GM12878 (cell line): Measurements from ENCODE around the gene JDP2. TPM values are rescaled to one million over a fixed set of nuclear protein-coding genes. Genes with fewer than 3 reads are reported as not detected.

Experiments used
- ATAC-seq: fragments of 200-7000 bp; cut with Tn5 transposase; 3 replicates; pipeline ENCODE4 v1.9.1; 2020; ENCODE audit warnings: mild to moderate bottlenecking, moderate library complexity
- BruUV-seq: library from RNA; stranded (reverse); fragments of 400-500 nt; replicated peaks from 2 replicates; lab custom pipeline; 2021; lab: Mats Ljungman, UMichigan
- CTCF ChIA-PET: fragments of 300-600 bp; sonication (Branson Sonifier 250); formaldehyde crosslinking; extraction: SDS; loops from one replicate; lab custom pipeline; 2021; ENCODE audit warnings: inconsistent platforms; lab: Yijun Ruan, JAX
- POLR2A ChIA-PET: fragments of 350-600 bp; formaldehyde crosslinking; extraction: SDS; loops from one replicate; lab custom pipeline; 2021; ENCODE audit warnings: inconsistent platforms; lab: Charles Lee
- RAD21 ChIA-PET: fragments of 300-600 bp; sonication (Branson Sonifier 250); formaldehyde crosslinking; loops from one replicate; lab custom pipeline; 2023; ENCODE audit warnings: antibody characterized with exemption; ENCODE audit not compliant: unreplicated experiment; lab: Charles Lee
- SMC1A ChIA-PET: fragments of 300-600 bp; sonication (Branson Sonifier 250); formaldehyde crosslinking; loops from one replicate; lab custom pipeline; 2023; ENCODE audit not compliant: unreplicated experiment, uncharacterized antibody; lab: Charles Lee
- DNase-seq: peaks from one replicate; pipeline ENCODE4 v3.0.0-alpha.2; 2011; ENCODE audit warnings: low read depth, low spot score
- FAIRE-seq: peaks from 3 replicates; lab custom pipeline; 2011; peaks lifted over from hg19 to GRCh38; lab: Jason Lieb, UNC
- H2AFZ ChIP-seq: 2 replicates; pipeline ENCODE4 v1.6.0; 2011; ENCODE audit warnings: low read depth, low read length, control low read depth; ENCODE audit not compliant: control insufficient read depth
- H3K27ac ChIP-seq: 2 replicates; pipeline ENCODE4 v1.5.1; 2011; ENCODE audit warnings: control low read depth; ENCODE audit not compliant: control insufficient read depth, insufficient read depth
- H3K27me3 ChIP-seq, 2 experiments: replicated peaks in 1 of 2; 2 replicates each; pipeline versions ENCODE4 v1.6.0 to v1.6.1; 2011; ENCODE audit warnings: low read length in 1 of 2; ENCODE audit not compliant: control insufficient read depth in 2 of 2, insufficient read depth in 2 of 2
- H3K36me3 ChIP-seq, 2 experiments: 2 replicates each; pipeline ENCODE4 v1.5.1; 2011; ENCODE audit warnings: low read length in 1 of 2; ENCODE audit not compliant: control insufficient read depth in 2 of 2, insufficient read depth in 2 of 2
- H3K4me1 ChIP-seq: 2 replicates; pipeline ENCODE4 v1.6.1; 2011; ENCODE audit warnings: mild to moderate bottlenecking, low read length, moderate library complexity, mixed read lengths; ENCODE audit not compliant: control insufficient read depth, insufficient read depth
- H3K4me2 ChIP-seq: 2 replicates; pipeline ENCODE4 v1.6.0; 2011; ENCODE audit warnings: control low read depth; ENCODE audit not compliant: control insufficient read depth, insufficient read depth
- H3K4me3 ChIP-seq: fragments of 200-600 bp; sonication (generic); 2 replicates; pipeline ENCODE4 v1.5.1; 2016
- H3K79me2 ChIP-seq: 2 replicates; pipeline ENCODE4 v1.6.0; 2011; ENCODE audit warnings: low read length; ENCODE audit not compliant: control insufficient read depth, insufficient read depth
- H3K9ac ChIP-seq: 2 replicates; pipeline ENCODE4 v1.8.0; 2011; ENCODE audit warnings: low read length, control low read depth, mixed read lengths; ENCODE audit not compliant: control insufficient read depth, insufficient read depth
- H3K9me3 ChIP-seq: replicated peaks from 3 replicates; pipeline ENCODE4 v1.5.1; 2011; ENCODE audit warnings: mild to moderate bottlenecking, low read length; ENCODE audit not compliant: control insufficient read depth, insufficient read depth
- H4K20me1 ChIP-seq: 2 replicates; pipeline ENCODE4 v1.6.0; 2011; ENCODE audit not compliant: control insufficient read depth, insufficient read depth
- BCL11A ChIP-seq: IDR thresholded peaks from 2 replicates; pipeline ENCODE4 v1.6.1; 2011; ENCODE audit warnings: low read depth, low read length
- BRCA1 ChIP-seq: IDR thresholded peaks from 2 replicates; pipeline ENCODE4 v1.6.1; 2011; ENCODE audit warnings: low read depth, low read length, improper control_type of control experiment
- KAT2A ChIP-seq: conservative IDR thresholded peaks from 2 replicates; pipeline ENCODE4 v1.6.1; 2011; ENCODE audit warnings: low read depth, low read length; ENCODE audit not compliant: control insufficient read depth
- PAX8 ChIP-seq: fragments of 450-650 bp; IDR thresholded peaks from 2 replicates; pipeline ENCODE4 v1.6.1; 2017; ENCODE audit warnings: mild to moderate bottlenecking, moderate library complexity
- RAD51 ChIP-seq: fragments of 450-650 bp; IDR thresholded peaks from 2 replicates; pipeline ENCODE4 v1.6.1; 2016; ENCODE audit warnings: moderate library complexity, mild to moderate bottlenecking, inconsistent platforms
- SIN3A ChIP-seq: IDR thresholded peaks from 2 replicates; pipeline ENCODE4 v1.6.1; 2012; ENCODE audit warnings: low read depth, low read length, improper control_type of control experiment
- SIX5 ChIP-seq: IDR thresholded peaks from 2 replicates; pipeline ENCODE4 v1.6.1; 2011; ENCODE audit warnings: mild to moderate bottlenecking, low read depth, low read length, moderate library complexity; ENCODE audit not compliant: severe bottlenecking
- SMAD1 ChIP-seq: fragments of 450-650 bp; IDR thresholded peaks from 2 replicates; pipeline ENCODE4 v1.6.1; 2018; ENCODE audit warnings: mild to moderate bottlenecking, low read depth; ENCODE audit not compliant: partially characterized antibody
- SPI1 ChIP-seq: IDR thresholded peaks from 2 replicates; pipeline ENCODE4 v1.6.1; 2011; ENCODE audit warnings: low read depth, mild to moderate bottlenecking, low read length, moderate library complexity, borderline replicate concordance; ENCODE audit not compliant: insufficient read depth
- SUZ12 ChIP-seq: fragments of 200-600 bp; sonication (generic); IDR thresholded peaks from one replicate; pipeline ENCODE4 v1.6.1; 2018; ENCODE audit warnings: antibody characterized with exemption, mild to moderate bottlenecking; ENCODE audit not compliant: unreplicated experiment
- TBL1XR1 ChIP-seq: IDR thresholded peaks from 2 replicates; pipeline ENCODE4 v1.6.1; 2012; ENCODE audit warnings: low read depth, low read length, improper control_type of control experiment
- TCF7 ChIP-seq: IDR thresholded peaks from 2 replicates; pipeline ENCODE4 v1.6.1; 2014; ENCODE audit warnings: antibody characterized with exemption, borderline replicate concordance
- WRNIP1 ChIP-seq: IDR thresholded peaks from 2 replicates; pipeline ENCODE4 v1.6.1; 2011; ENCODE audit warnings: low read depth, low read length, improper control_type of control experiment, borderline replicate concordance
- ZNF384 ChIP-seq: IDR thresholded peaks from 2 replicates; pipeline ENCODE4 v1.6.1; 2012; ENCODE audit warnings: low read depth, mild to moderate bottlenecking, low read length, improper control_type of control experiment, borderline replicate concordance
- ZZZ3 ChIP-seq: IDR thresholded peaks from 2 replicates; pipeline ENCODE4 v1.6.1; 2011; ENCODE audit warnings: low read depth; ENCODE audit not compliant: control insufficient read depth, insufficient read length
- WGBS: methylation state at CpG from one replicate; pipeline ENCODE4 v1.1.6; 2016; ENCODE audit warnings: low lambda C conversion rate; ENCODE audit not compliant: insufficient replicate concordance, insufficient coverage; ENCODE audit errors: missing lambda C conversion rate; 5-methylcytosine and 5-hydroxymethylcytosine counted together
- in situ Hi-C: fragments of 300-500 bp; cut with MboI; formaldehyde crosslinking; loops from 9 replicates; pipeline ENCODE4 v1.14.3; 2018; ENCODE audit warnings: mixed read lengths
- intact Hi-C: fragments of 100-400 bp; cut with micrococcal nuclease; formaldehyde crosslinking; loops from one replicate; pipeline ENCODE4 v1.14.2; 2022; ENCODE audit not compliant: unreplicated experiment
- polyA plus RNA-seq, 11 experiments: library from polyadenylated mRNA; depleted of rRNA in 4 of 11; unstranded in 6 of 11; stranded (reverse) in 5 of 11; fragments of >200 nt; fragmentation: Nextera tagmentation in 4 of 11; fragmentation: Illumina TruSeq in 1 of 11; extraction: Ambion mirVana in 4 of 11; extraction: Trizol in 1 of 11; gene quantifications; 1 replicate in 1 of 11; 2 replicates in 10 of 11; pipeline versions ENCODE4 v1.2.1 to v1.2.3, GENCODE V29; 2011 to 2016; ENCODE audit warnings: inconsistent platforms in 2 of 11, missing spikeins in 2 of 11, low read depth in 1 of 11
- total RNA-seq, 4 experiments: library from RNA; depleted of rRNA in 3 of 4; stranded (reverse); fragments of >200 nt in 3 of 4; fragmentation: Illumina TruSeq in 1 of 4; extraction: Trizol in 1 of 4; gene quantifications; 2 replicates each; pipeline versions ENCODE4 v1.2.1 to v1.2.3, GENCODE V29; 2013 to 2021

JDP2 gene
- total and polyA plus RNA-seq, 10 of the 15 experiments (the other 5 are each of a cell fraction or from before 2014, with no cell fraction given): 0.71 to 21.3 (median 11.2) TPM

DNA sequence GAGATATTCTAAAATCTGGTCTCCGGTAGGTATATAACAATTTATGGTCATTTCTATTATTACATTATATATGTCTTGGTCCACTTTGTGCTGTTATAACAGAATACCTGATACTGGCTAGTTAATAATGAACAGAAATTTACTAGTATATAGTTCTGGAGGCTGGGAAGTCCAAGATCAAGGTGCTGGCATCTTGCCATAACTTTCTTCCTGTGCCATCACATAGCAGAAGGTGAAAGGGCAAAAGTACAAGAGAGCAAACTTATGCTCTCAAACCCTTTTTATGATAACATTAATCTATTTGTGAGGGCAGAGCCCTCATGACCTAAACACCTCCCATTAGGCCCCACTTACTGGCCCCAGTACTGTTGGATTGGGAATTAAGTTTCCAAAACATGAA lies 76.6 kb downstream of the JDP2 start:
- SMC1A ChIA-PET: interaction anchor here (1.5 kb wide), 1 partner anchor 20 kb away, joined by 4 read pairs; no protein-coding TSS in a partner anchor

DNA sequence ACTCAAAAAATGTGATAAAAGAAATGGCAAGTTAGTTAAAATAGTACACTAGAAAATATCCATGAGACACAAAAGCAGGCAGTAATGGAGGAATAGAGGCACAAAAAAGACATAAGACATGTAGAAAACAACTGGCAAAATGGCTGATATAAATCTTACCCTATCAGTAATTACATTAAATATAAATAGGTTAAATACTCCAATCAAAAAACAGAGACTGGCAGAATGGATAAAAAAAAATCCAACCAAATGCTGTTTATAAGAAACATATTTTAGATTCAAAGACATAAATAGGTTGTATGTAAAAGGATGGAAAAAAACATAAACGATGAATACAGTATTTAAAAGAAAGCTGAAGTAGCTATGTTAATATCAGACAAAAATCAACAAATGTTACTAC lies 79.1 kb downstream of the JDP2 start:
- Histone ChIP-seq H3K27ac (no peak overlapping the region), H3K9me3 (peaks cover 13% of the 10 kb centered on the region), H3K4me3 (no peak overlapping the region), H3K4me1 (peaks cover 6% of the 10 kb centered on the region; the same call in 1 of the 2 replicates), H3K4me2 (no peak overlapping the region), H3K36me3 (no peaks in the 10 kb centered on the region), H3K9ac (no peak overlapping the region), H3K27me3 (no peaks in the 10 kb centered on the region), H2AFZ (no peak overlapping the region), H3K79me2 (no peaks in the 10 kb centered on the region), H4K20me1 (no peaks in the 10 kb centered on the region)
- in situ Hi-C loops: no loop called here
- DNase-seq (no peak), ATAC-seq (no peak), FAIRE-seq (no peak)
- no TSS peak for BruUV-seq
- intact Hi-C loops: no loop called here
- ChIA-PET CTCF (interaction anchor here (1.0 to 3.8 kb wide), 5 partner anchors 10 to 55 kb away, joined by 3 to 17 read pairs (median 12); no protein-coding TSS in a partner anchor), SMC1A (interaction anchor here (1.2 to 4.0 kb wide), 5 partner anchors 10 to 56 kb away, joined by 3 to 38 read pairs (median 5); no protein-coding TSS in a partner anchor), POLR2A (interaction anchor here (0.7 kb wide), 1 partner anchor 12 kb away, joined by 3 read pairs; no protein-coding TSS in a partner anchor), RAD21 (interaction anchor here (0.6 to 1.4 kb wide), 3 partner anchors 10 to 236 kb away, joined by 3 to 4 read pairs (median 3); no protein-coding TSS in a partner anchor)
- WGBS: 100% methylated on average over 1 of the region's 1 CpG
- no peak for TF ChIP-seq SPI1
- TF ChIP-seq SIX5: no peak
- no peak for TF ChIP-seq TBL1XR1
- TF ChIP-seq WRNIP1: no peak
- no peak for TF ChIP-seq SIN3A
- TF ChIP-seq SMAD1: no peak
- TF ChIP-seq TCF7: no peak
- TF ChIP-seq PAX8: no peak
- no peak for TF ChIP-seq ZZZ3
- TF ChIP-seq KAT2A: no peak

More for the DNA sequence above, 76.6 kb downstream of the JDP2 start:
- H3K4me1 ChIP-seq: peaks cover 6% of the 10 kb centered on the region
- H3K36me3 ChIP-seq: no peaks in the 10 kb centered on the region
- H3K4me3 ChIP-seq: no peak overlapping the region
- ATAC-seq (no peak), DNase-seq (no peak), FAIRE-seq (no peak)
- TF ChIP-seq BCL11A (no peak), ZNF384 (no peak), RAD51 (no peak), SUZ12 (no peak), BRCA1 (no peak)
- intact Hi-C loops (no loop called here), in situ Hi-C loops (no loop called here)
- WGBS: 94% methylated on average over 1 of the region's 1 CpG
- CTCF ChIA-PET: interaction anchor here (1.1 kb wide), 1 partner anchor 11 kb away, joined by 3 read pairs; no protein-coding TSS in a partner anchor
- no peaks in the 10 kb centered on the region for H4K20me1 ChIP-seq
- POLR2A ChIA-PET: no interaction called here
- RAD21 ChIA-PET: no interaction called here
- no TSS peak for BruUV-seq
- H3K27ac ChIP-seq: no peak overlapping the region
- H3K9me3 ChIP-seq: no peaks in the 10 kb centered on the region; the same call in 1 of the 3 replicates
- no peaks in the 10 kb centered on the region for H3K27me3 ChIP-seq
- H3K9ac ChIP-seq: no peak overlapping the region
- H3K4me2 ChIP-seq: no peak overlapping the region
- no peak overlapping the region for H2AFZ ChIP-seq
- H3K79me2 ChIP-seq: no peaks in the 10 kb centered on the region
